ENCODE data around the gene TMEM217.

DNA sequence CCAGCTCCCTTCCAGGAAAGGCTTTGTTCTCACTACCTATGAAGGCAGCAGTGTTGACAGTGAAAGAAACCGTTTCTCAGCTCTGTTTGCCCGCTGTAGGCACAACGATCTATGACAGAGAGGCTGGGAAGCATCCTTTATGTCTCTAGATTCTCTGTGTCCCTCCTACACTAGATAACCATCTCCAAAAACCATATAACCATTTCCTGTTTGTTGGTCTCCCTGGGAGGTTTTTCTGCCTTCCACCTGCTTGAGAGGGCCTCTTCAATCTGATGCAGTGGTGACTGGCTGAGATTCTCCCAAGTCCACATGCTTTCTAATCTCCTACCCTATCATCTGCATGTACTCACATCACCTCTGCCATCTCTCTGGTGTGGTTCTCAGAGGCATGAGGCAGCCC is 32.0 kb upstream of the TMEM217 start:
- TF ChIP-seq, protein P1, sequence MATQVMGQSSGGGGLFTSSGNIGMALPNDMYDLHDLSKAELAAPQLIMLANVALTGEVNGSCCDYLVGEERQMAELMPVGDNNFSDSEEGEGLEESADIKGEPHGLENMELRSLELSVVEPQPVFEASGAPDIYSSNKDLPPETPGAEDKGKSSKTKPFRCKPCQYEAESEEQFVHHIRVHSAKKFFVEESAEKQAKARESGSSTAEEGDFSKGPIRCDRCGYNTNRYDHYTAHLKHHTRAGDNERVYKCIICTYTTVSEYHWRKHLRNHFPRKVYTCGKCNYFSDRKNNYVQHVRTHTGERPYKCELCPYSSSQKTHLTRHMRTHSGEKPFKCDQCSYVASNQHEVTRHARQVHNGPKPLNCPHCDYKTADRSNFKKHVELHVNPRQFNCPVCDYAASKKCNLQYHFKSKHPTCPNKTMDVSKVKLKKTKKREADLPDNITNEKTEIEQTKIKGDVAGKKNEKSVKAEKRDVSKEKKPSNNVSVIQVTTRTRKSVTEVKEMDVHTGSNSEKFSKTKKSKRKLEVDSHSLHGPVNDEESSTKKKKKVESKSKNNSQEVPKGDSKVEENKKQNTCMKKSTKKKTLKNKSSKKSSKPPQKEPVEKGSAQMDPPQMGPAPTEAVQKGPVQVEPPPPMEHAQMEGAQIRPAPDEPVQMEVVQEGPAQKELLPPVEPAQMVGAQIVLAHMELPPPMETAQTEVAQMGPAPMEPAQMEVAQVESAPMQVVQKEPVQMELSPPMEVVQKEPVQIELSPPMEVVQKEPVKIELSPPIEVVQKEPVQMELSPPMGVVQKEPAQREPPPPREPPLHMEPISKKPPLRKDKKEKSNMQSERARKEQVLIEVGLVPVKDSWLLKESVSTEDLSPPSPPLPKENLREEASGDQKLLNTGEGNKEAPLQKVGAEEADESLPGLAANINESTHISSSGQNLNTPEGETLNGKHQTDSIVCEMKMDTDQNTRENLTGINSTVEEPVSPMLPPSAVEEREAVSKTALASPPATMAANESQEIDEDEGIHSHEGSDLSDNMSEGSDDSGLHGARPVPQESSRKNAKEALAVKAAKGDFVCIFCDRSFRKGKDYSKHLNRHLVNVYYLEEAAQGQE (IDR thresholded peaks at IDR 0.05; ENCODE audit: insufficient read depth in 1 of 2, low read depth in 2 of 2, low read length in 2 of 2), result no peak
- TF ChIP-seq TAF1 (IDR thresholded peaks at IDR 0.05; ENCODE audit: borderline replicate concordance, insufficient read depth, low read length) (no peak), POLR2AphosphoS5 (IDR thresholded peaks at IDR 0.05; ENCODE audit: low read depth, low read length) (no peak)
